K562 (cell line): Measurements from ENCODE around the gene ULBP1. TPM values are rescaled to one million over a fixed set of nuclear protein-coding genes. Genes with fewer than 3 reads are reported as not detected.

ENCODE experiments used
- BRD4 ChIP-seq: fragments of 200-600 bp; sonication (generic); IDR thresholded peaks from 2 replicates; pipeline ENCODE4 v1.6.1; 2017; ENCODE audit warnings: inconsistent platforms
- CC2D1A ChIP-seq: fragments of 450-650 bp; IDR thresholded peaks from 2 replicates; pipeline ENCODE4 v1.6.1; 2017; ENCODE audit warnings: mild to moderate bottlenecking
- CREM ChIP-seq: IDR thresholded peaks from 2 replicates; pipeline ENCODE4 v1.6.1; 2014; ENCODE audit warnings: antibody characterized with exemption, low read depth
- ETV5 ChIP-seq: sonication (generic); formaldehyde crosslinking; IDR thresholded peaks from 2 replicates; pipeline ENCODE4 v1.4.0; 2020; ENCODE audit warnings: low read depth, mild to moderate bottlenecking, missing genetic modification reagents
- PTBP1 ChIP-seq: fragments of 200-400 bp; formaldehyde crosslinking; IDR thresholded peaks from 2 replicates; pipeline ENCODE4 v1.6.1; 2017; ENCODE audit warnings: low read depth, low read length
- SIRT6 ChIP-seq: IDR thresholded peaks from one replicate; pipeline ENCODE4 v1.6.1; 2012; ENCODE audit warnings: low read depth, mild to moderate bottlenecking, control low read depth, inconsistent platforms, low read length, moderate library complexity
- ZNF41 ChIP-seq: fragments of 250-450 bp; sonication (Bioruptor Pico); conservative IDR thresholded peaks from 2 replicates; pipeline ENCODE4 v1.4.0; 2020; ENCODE audit warnings: mild to moderate bottlenecking
- polyA plus RNA-seq, 8 experiments: library from polyadenylated mRNA; depleted of rRNA in 4 of 8; stranded (reverse) in 5 of 8; unstranded in 3 of 8; fragments of >200 nt; fragmentation: Nextera tagmentation in 2 of 8; fragmentation: Illumina TruSeq in 1 of 8; extraction: Ambion mirVana in 2 of 8; extraction: Trizol in 1 of 8; gene quantifications; 2 replicates each; pipeline versions ENCODE4 v1.2.1 to v1.2.3, GENCODE V29; 2011 to 2014; ENCODE audit warnings: inconsistent platforms in 1 of 8, missing spikeins in 1 of 8
- total RNA-seq, 7 experiments: library from RNA; depleted of rRNA in 6 of 7; stranded (reverse); fragments of >200 nt in 6 of 7; fragmentation: Illumina TruSeq in 2 of 7; extraction: Trizol in 2 of 7; gene quantifications; 2 replicates each; pipeline versions ENCODE4 v1.2.1 to v1.2.3, GENCODE V29; 2011 to 2021; ENCODE audit warnings: low replicate concordance in 1 of 7
- TF ChIP-seq, protein P1 (sequence below), 3 experiments: fragments of 200-800 bp in 1 of 3; fragments of 250-450 bp in 1 of 3; fragments of 450-650 bp in 1 of 3; sonication (Bioruptor Pico) in 1 of 3; sonication (Bioruptor generic) in 1 of 3; formaldehyde crosslinking in 1 of 3; IDR thresholded peaks; 2 replicates each; pipeline versions ENCODE4 v1.6.1 to v1.8.0; 2016 to 2022; ENCODE audit warnings: mild to moderate bottlenecking in 2 of 3, missing genetic modification characterization in 2 of 3, missing compliant biosample characterization in 1 of 3, moderate library complexity in 1 of 3

Gene ULBP1
- total and polyA plus RNA-seq, 9 of the 15 experiments (the other 6 are each of a cell fraction or from before 2014, with no cell fraction given): 0.33 to 6.0 (median 2.5) TPM

DNA sequence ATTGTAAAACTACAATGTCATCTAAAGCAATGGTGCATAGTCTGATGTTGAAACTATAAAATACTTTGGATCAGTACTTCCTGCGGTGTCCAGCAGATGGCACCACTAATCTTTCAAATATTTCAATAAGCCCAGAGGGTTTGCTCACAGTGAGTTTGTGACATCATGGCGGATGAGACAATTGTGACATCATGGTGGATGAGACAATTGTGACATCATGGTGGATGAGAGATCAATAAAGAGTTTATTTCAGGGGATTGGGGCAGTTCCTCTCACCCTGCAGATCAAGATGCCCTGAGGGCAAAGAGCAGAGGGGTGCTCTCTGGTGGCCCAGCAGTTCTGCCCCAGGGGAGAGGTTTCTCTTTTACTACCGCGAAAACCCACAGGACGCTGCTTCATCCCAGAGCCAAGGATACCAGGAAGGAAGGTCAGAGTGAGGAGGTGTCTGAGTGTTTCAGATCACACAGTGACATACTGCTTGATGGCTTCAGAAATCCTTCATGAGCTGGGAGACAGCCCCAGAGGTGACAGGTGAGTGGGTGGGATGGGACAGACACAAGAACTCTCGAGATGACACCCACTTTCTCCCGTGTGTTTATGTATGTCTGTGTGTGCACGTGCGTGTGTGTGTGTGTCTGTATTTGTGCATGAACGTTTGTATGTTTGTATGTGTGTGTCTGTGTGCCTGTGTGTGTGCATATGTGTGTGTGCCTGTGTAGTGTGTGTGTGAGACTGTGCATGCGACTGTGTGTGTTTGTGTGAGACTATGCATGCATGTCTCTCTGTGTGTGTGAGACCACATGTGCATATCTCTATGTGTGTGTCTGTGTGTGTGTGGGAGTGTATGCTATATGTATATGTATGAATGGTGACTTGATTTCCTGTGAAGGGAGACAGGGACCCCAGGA is 29.2 kb upstream of the ULBP1 start (continued):
- TF ChIP-seq BRD4 (no peak), ETV5 (CRISPR knock-in tag) (peak; percentile 65; the same call in 1 of the 2 replicates), ZNF41 (CRISPR knock-in tag) (no peak), CREM (peak; percentile 98), PTBP1 (no peak), CC2D1A (no peak), SIRT6 (no peak)
- TF ChIP-seq, protein P1, sequence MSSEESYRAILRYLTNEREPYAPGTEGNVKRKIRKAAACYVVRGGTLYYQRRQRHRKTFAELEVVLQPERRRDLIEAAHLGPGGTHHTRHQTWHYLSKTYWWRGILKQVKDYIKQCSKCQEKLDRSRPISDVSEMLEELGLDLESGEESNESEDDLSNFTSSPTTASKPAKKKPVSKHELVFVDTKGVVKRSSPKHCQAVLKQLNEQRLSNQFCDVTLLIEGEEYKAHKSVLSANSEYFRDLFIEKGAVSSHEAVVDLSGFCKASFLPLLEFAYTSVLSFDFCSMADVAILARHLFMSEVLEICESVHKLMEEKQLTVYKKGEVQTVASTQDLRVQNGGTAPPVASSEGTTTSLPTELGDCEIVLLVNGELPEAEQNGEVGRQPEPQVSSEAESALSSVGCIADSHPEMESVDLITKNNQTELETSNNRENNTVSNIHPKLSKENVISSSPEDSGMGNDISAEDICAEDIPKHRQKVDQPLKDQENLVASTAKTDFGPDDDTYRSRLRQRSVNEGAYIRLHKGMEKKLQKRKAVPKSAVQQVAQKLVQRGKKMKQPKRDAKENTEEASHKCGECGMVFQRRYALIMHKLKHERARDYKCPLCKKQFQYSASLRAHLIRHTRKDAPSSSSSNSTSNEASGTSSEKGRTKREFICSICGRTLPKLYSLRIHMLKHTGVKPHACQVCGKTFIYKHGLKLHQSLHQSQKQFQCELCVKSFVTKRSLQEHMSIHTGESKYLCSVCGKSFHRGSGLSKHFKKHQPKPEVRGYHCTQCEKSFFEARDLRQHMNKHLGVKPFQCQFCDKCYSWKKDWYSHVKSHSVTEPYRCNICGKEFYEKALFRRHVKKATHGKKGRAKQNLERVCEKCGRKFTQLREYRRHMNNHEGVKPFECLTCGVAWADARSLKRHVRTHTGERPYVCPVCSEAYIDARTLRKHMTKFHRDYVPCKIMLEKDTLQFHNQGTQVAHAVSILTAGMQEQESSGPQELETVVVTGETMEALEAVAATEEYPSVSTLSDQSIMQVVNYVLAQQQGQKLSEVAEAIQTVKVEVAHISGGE (CRISPR knock-in tag; IDR thresholded peaks at IDR 0.05): no peak
